MM.1S (cell line): ENCODE results near the gene NALCN.

Source experiments
- DNase-seq: peaks from one replicate; pipeline ENCODE4 v3.0.0-alpha.2; 2015
- H2AFZ ChIP-seq: fragments of 300-600 bp; sonication (generic); 2 replicates; pipeline ENCODE4 v1.6.0; 2016; ENCODE audit warnings: antibody characterized with exemption, low read length
- H3F3A ChIP-seq: fragments of 300-600 bp; sonication (generic); 2 replicates; pipeline ENCODE4 v1.6.1; 2016; ENCODE audit warnings: mild to moderate bottlenecking, antibody characterized with exemption, low read length, moderate library complexity, mixed read lengths; ENCODE audit not compliant: insufficient read depth
- H3K27ac ChIP-seq: fragments of 300-600 bp; sonication (generic); 2 replicates; pipeline ENCODE4 v1.5.1; 2016; ENCODE audit warnings: mild to moderate bottlenecking, low read length
- H3K27me3 ChIP-seq: fragments of 300-600 bp; sonication (generic); replicated peaks from 2 replicates; pipeline ENCODE4 v1.6.0; 2016; ENCODE audit warnings: low read length; ENCODE audit not compliant: insufficient read depth
- H3K36me3 ChIP-seq: fragments of 300-600 bp; sonication (generic); replicated peaks from 2 replicates; pipeline ENCODE4 v1.6.1; 2016; ENCODE audit warnings: mild to moderate bottlenecking, low read length, mixed read lengths; ENCODE audit not compliant: insufficient read depth
- H3K4me1 ChIP-seq: fragments of 300-600 bp; sonication (generic); 2 replicates; pipeline ENCODE4 v1.6.1; 2016; ENCODE audit warnings: low read length, mixed read lengths
- H3K4me2 ChIP-seq: fragments of 300-600 bp; sonication (generic); 2 replicates; pipeline ENCODE4 v1.6.0; 2016; ENCODE audit warnings: low read depth, low read length
- H3K4me3 ChIP-seq: fragments of 300-600 bp; sonication (generic); 2 replicates; pipeline ENCODE4 v1.5.1; 2016; ENCODE audit warnings: low read length, mixed read lengths
- H3K79me2 ChIP-seq: fragments of 300-600 bp; sonication (generic); 2 replicates; pipeline ENCODE4 v1.6.1; 2016; ENCODE audit warnings: mixed run types, low read length, mixed read lengths
- H3K9ac ChIP-seq: fragments of 300-600 bp; sonication (generic); 2 replicates; pipeline ENCODE4 v1.6.1; 2016; ENCODE audit warnings: low read length, mixed read lengths
- H3K9me2 ChIP-seq: fragments of 300-600 bp; sonication (generic); replicated peaks from 2 replicates; pipeline ENCODE4 v1.6.1; 2016; ENCODE audit warnings: mild to moderate bottlenecking, low read length, mixed read lengths; ENCODE audit not compliant: insufficient read depth
- H3K9me3 ChIP-seq: fragments of 300-600 bp; sonication (generic); replicated peaks from 2 replicates; pipeline ENCODE4 v1.6.1; 2016; ENCODE audit warnings: mild to moderate bottlenecking, low read length, mixed read lengths; ENCODE audit not compliant: insufficient read depth
- H4K20me1 ChIP-seq: fragments of 300-600 bp; sonication (generic); 2 replicates; pipeline ENCODE4 v1.6.1; 2016; ENCODE audit warnings: mild to moderate bottlenecking, low read length, moderate library complexity, mixed read lengths; ENCODE audit not compliant: insufficient read depth
- CTCF ChIP-seq: fragments of 300-600 bp; sonication (generic); IDR thresholded peaks from 2 replicates; pipeline ENCODE4 v1.5.1; 2016; ENCODE audit warnings: antibody characterized with exemption, low read length, mixed read lengths
- EZH2 ChIP-seq: fragments of 300-600 bp; sonication (generic); optimal IDR thresholded peaks from 2 replicates; pipeline ENCODE3; 2017; ENCODE audit warnings: low read depth, mild to moderate bottlenecking, antibody characterized with exemption, low read length, mixed read lengths
- EZH2phosphoT487 ChIP-seq: fragments of 300-600 bp; sonication (generic); IDR thresholded peaks from 2 replicates; pipeline ENCODE4 v1.6.1; 2018; ENCODE audit warnings: antibody characterized with exemption, low read length

Gene NALCN

GRCh38 chr13:101140936-101141335, 275.4 kb downstream of the NALCN start:
- TF ChIP-seq CTCF (no peak), EZH2phosphoT487 (no peak), EZH2 (no peak)
- no peaks in the 10 kb centered on the region for H3K4me1 ChIP-seq
- no peaks in the 10 kb centered on the region for H3F3A ChIP-seq
- no peaks in the 10 kb centered on the region for H3K9me3 ChIP-seq
- no peak overlapping the region for H3K4me3 ChIP-seq
- no peak overlapping the region for H2AFZ ChIP-seq
- H3K79me2 ChIP-seq = no peaks in the 10 kb centered on the region
- H3K9ac ChIP-seq = no peak overlapping the region
- no peak overlapping the region for H3K27ac ChIP-seq
- DNase-seq = no peak
- H3K9me2 ChIP-seq = no peaks in the 10 kb centered on the region
- H3K4me2 ChIP-seq = no peak overlapping the region
- H4K20me1 ChIP-seq = no peaks in the 10 kb centered on the region
- H3K36me3 ChIP-seq = no peaks in the 10 kb centered on the region
- H3K27me3 ChIP-seq = no peaks in the 10 kb centered on the region

GRCh38 chr13:101140087-101140770, 276.1 kb downstream of the NALCN start:
- Histone ChIP-seq H3K27me3 (no peaks in the 10 kb centered on the region), H2AFZ (no peak overlapping the region), H4K20me1 (no peaks in the 10 kb centered on the region), H3K9me3 (no peaks in the 10 kb centered on the region), H3K9me2 (no peaks in the 10 kb centered on the region), H3K9ac (no peak overlapping the region), H3K4me1 (no peaks in the 10 kb centered on the region), H3F3A (no peaks in the 10 kb centered on the region), H3K79me2 (no peaks in the 10 kb centered on the region), H3K4me3 (no peak overlapping the region), H3K36me3 (no peaks in the 10 kb centered on the region), H3K27ac (no peak overlapping the region), H3K4me2 (no peak overlapping the region)
- no peak for DNase-seq
- no peak for TF ChIP-seq CTCF
- TF ChIP-seq EZH2 = no peak
- no peak for TF ChIP-seq EZH2phosphoT487

GRCh38 chr13:101139081-101139480, 277.2 kb downstream of the NALCN start:
- no peak overlapping the region for H3K9ac ChIP-seq
- no peak for DNase-seq
- H2AFZ ChIP-seq = no peak overlapping the region

More at GRCh38 chr13:101139081-101139480, 277.2 kb downstream of the NALCN start:
- Histone ChIP-seq H3K9me3 (no peaks in the 10 kb centered on the region), H3F3A (no peaks in the 10 kb centered on the region), H3K36me3 (no peaks in the 10 kb centered on the region), H3K27me3 (no peaks in the 10 kb centered on the region), H4K20me1 (no peaks in the 10 kb centered on the region), H3K4me3 (no peak overlapping the region), H3K9me2 (no peaks in the 10 kb centered on the region), H3K79me2 (no peaks in the 10 kb centered on the region), H3K27ac (no peak overlapping the region), H3K4me2 (no peak overlapping the region), H3K4me1 (no peaks in the 10 kb centered on the region)
- TF ChIP-seq CTCF (no peak), EZH2phosphoT487 (no peak), EZH2 (no peak)
